Activated CD8-positive, alpha-beta T cell treated with anti-CD3 and anti-CD28 coated beads, Interleukin-2, amount 10 ng/mL, durations not matched to agents 7 days and 5 days (primary cell): ENCODE measurements around the gene GHRH. TPM values are rescaled to one million over a fixed set of nuclear protein-coding genes. Genes with fewer than 3 reads are reported as not detected.

Experiments
- ATAC-seq: fragments of 150-1000 bp; cut with Tn5 transposase; one replicate; pipeline ENCODE4 v1.10.0; 2021; ENCODE audit warnings: moderate library complexity
- CTCF ChIA-PET: fragments of 350-600 bp; sonication (Branson Sonifier 250); formaldehyde crosslinking; loops from one replicate; lab custom pipeline; 2021; ENCODE audit warnings: antibody characterized with exemption; lab: Charles Lee
- POLR2A ChIA-PET: fragments of 350-600 bp; sonication (Branson Sonifier 250); formaldehyde crosslinking; loops from one replicate; lab custom pipeline; 2021; ENCODE audit warnings: antibody characterized with exemption; lab: Charles Lee
- DNase-seq: peaks from one replicate; pipeline ENCODE4 v3.0.0-alpha.2; 2020
- H3K27ac Mint-ChIP-seq: one replicate; pipeline ENCODE4 v1.8.0; 2021; ENCODE audit warnings: mild to moderate bottlenecking, mixed read lengths
- H3K27me3 Mint-ChIP-seq: one replicate; pipeline ENCODE4 v1.8.0; 2021; ENCODE audit warnings: low read depth, mixed read lengths
- H3K36me3 Mint-ChIP-seq: one replicate; pipeline ENCODE4 v1.8.0; 2021; ENCODE audit warnings: low read depth, mixed read lengths
- H3K4me1 Mint-ChIP-seq: one replicate; pipeline ENCODE4 v1.8.0; 2021; ENCODE audit warnings: low read depth, mixed read lengths
- H3K4me3 Mint-ChIP-seq: one replicate; pipeline ENCODE4 v1.8.0; 2021; ENCODE audit warnings: mild to moderate bottlenecking, mixed read lengths
- H3K9me3 Mint-ChIP-seq: one replicate; pipeline ENCODE4 v1.8.0; 2022; ENCODE audit warnings: mixed read lengths; ENCODE audit not compliant: insufficient read depth
- total RNA-seq, 2 experiments: library from RNA; stranded (reverse); gene quantifications; one replicate each; pipeline ENCODE4 v1.2.3, GENCODE V29; 2021

The GHRH gene
- total RNA-seq, 2 experiments from 2014 or later = not detected

DNA sequence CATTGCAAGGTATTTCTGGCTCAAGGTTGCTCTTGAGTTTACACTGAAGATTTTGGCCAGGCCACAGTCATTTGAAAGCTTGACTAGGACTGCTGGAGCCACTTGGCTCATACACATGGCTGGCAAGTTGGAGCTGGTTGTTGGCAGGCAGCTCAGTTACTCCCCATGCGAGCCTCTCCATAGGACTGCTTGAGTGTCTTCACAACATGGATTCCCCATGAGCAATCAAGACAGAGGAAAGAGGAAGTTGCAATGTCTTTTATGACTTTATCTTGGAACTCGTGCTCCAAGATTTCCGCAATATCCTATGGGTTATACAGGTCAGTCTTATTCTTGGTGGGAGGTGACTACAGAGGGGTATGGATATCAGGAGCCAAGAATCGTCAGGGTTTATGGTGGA is 26.5 kb upstream of the GHRH start:
- CTCF ChIA-PET = interaction anchor here (1.1 to 1.6 kb wide), 2 partner anchors 18 to 99 kb away, joined by 4 to 5 read pairs; no protein-coding TSS in a partner anchor
- H3K4me1 Mint-ChIP-seq = peaks cover 21% of the 10 kb centered on the region

DNA sequence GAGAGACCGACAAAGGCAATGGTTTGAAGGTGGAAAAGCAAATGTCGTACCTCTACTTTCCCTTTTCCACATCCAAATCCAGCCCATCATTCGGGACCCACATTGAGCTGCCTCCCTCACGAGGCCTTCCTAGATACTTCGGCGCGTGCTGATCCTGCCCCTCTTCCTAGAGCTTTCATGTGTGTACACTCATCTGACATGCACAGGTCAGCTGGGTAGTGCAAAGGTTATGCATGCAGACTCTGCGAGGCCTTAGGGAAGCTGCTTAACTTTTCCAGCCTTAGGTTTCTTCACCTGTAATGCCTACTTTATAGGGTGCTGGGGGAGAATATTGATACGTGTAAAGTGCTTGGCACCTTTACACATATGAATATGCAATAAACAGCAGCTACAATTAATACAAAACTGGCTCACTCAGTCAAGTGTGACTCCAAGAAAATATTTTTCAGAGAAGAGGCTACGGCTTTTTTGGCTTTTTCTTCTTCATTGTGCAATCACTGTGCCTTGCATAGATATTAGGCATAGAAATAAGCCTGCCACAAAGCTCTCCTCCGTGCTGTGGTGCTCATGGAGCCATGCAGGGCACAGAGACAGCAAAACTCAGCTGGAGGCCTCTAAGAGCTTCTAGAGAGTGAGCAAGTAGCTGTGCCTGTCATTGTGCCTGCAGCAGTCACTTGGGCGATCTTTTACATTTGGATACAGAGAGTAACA is 24.2 kb upstream of the GHRH start:
- H3K9me3 Mint-ChIP-seq = no peaks in the 10 kb centered on the region
- H3K4me1 Mint-ChIP-seq = peaks cover 8% of the 10 kb centered on the region
- H3K27ac Mint-ChIP-seq = no peak overlapping the region
- ChIA-PET POLR2A (no interaction called here), CTCF (interaction anchor here (1.3 to 3.0 kb wide), 3 partner anchors 8 to 248 kb away, joined by 3 to 8 read pairs (median 5); no protein-coding TSS in a partner anchor)
- H3K4me3 Mint-ChIP-seq = no peak overlapping the region
- no peaks in the 10 kb centered on the region for H3K36me3 Mint-ChIP-seq
- DNase-seq = no peak
- no peak for ATAC-seq
- peaks cover 3% of the 10 kb centered on the region for H3K27me3 Mint-ChIP-seq

More for the DNA sequence above, 26.5 kb upstream of the GHRH start:
- H3K36me3 Mint-ChIP-seq = peaks cover 19% of the 10 kb centered on the region
- H3K9me3 Mint-ChIP-seq = no peaks in the 10 kb centered on the region
- ATAC-seq = no peak
- POLR2A ChIA-PET = interaction anchor here (1.1 kb wide), 1 partner anchor 93 kb away, joined by 3 read pairs; no protein-coding TSS in a partner anchor
- peak overlapping the region; percentile 9 for H3K4me3 Mint-ChIP-seq
- H3K27ac Mint-ChIP-seq = no peak overlapping the region
- DNase-seq = no peak
- H3K27me3 Mint-ChIP-seq = peaks cover 3% of the 10 kb centered on the region

DNA sequence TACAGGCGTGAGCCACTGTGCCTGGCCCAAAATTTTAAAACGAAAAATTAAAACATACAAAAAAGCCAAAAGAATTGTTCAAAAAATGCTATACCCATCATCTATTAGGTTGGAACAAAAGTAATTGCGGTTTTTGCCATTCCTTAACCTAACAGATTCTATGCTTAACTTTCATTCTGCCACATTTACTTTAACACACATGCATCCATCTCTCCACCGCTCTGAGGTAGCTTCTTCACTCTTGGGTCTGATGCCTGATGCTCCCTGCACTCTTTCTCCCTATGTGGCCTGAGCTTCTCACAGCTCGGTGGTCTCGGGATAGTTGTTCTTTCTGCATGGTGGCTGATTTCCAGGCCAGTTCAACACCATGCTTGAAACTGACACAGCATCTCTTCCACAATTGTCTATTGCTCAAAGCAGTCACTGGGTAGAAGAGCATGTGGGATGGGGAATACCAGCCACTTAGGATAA is 23.1 kb upstream of the GHRH start:
- CTCF ChIA-PET = interaction anchor here (1.3 to 3.0 kb wide), 2 partner anchors 16 to 249 kb away, joined by 3 to 8 read pairs; no protein-coding TSS in a partner anchor
- H3K27me3 Mint-ChIP-seq = peaks cover 6% of the 10 kb centered on the region
- no peak overlapping the region for H3K4me3 Mint-ChIP-seq
- POLR2A ChIA-PET = no interaction called here
- no peaks in the 10 kb centered on the region for H3K9me3 Mint-ChIP-seq
- ATAC-seq = no peak
- H3K36me3 Mint-ChIP-seq = no peaks in the 10 kb centered on the region
- no peak for DNase-seq
- H3K4me1 Mint-ChIP-seq = peaks cover 5% of the 10 kb centered on the region
- no peak overlapping the region for H3K27ac Mint-ChIP-seq

DNA sequence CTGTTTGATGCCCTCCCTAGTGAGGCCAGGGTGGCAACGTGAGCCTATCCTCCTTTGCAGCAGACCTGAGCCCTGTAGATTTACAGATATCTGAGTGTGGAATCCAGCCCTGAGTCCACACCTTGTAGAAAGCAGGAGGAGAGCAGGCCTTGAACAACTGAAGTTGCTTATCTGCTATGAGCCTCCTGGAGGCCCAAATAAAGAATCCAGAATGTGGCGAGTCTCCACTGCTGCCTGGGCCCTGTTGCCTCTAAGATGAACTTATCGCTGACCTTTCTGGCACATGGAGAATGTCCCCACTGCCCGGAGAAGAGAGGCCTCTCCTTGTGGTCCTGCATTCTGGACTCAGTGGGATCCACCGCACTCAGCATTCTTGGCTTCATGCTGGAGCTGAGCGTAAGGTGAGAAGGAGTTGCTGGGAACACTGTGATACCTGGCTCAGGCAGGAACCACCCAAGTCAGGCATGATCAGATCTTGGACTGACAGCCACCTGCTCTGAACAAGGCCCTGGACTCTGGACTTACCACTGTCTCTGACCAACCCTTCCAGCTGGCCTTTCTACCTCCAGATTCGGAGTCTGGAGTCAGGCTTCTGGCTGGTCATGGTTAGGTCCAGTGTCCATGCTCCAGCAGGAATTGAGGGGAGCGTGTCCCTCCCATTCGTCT is 22.0 kb upstream of the GHRH start:
- peaks cover 3% of the 10 kb centered on the region for H3K4me1 Mint-ChIP-seq
- no peak overlapping the region for H3K27ac Mint-ChIP-seq
- DNase-seq (no peak), ATAC-seq (no peak)
- POLR2A ChIA-PET = no interaction called here
- H3K9me3 Mint-ChIP-seq = no peaks in the 10 kb centered on the region
- H3K4me3 Mint-ChIP-seq = no peak overlapping the region
- peaks cover 6% of the 10 kb centered on the region for H3K27me3 Mint-ChIP-seq
- no peaks in the 10 kb centered on the region for H3K36me3 Mint-ChIP-seq
- CTCF ChIA-PET = interaction anchor here (1.0 kb wide), 1 partner anchor 88 kb away, joined by 3 read pairs; no protein-coding TSS in a partner anchor

DNA sequence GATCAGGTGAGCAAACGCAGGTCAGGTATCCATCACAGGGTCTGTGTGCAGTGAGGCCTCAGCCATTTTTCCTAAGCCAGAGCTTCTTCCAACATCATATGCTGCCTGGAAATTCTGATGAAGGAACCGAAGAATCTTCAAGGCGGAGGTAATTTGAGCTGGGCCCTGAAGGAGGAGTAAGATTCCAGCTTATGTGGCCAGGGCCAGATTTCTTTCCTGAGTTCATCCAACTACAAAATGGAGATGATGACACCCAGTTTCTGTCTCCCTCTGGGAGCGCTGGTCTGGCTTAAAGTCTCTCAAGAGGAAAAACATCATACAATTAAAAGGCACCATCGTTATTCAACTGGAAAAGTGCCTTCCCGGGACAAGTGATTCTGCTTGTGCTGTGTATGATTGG is 20.9 kb upstream of the GHRH start:
- Mint-ChIP-seq H3K36me3 (no peaks in the 10 kb centered on the region), H3K4me1 (no peaks in the 10 kb centered on the region), H3K4me3 (no peak overlapping the region), H3K27me3 (peaks cover 6% of the 10 kb centered on the region), H3K27ac (no peak overlapping the region), H3K9me3 (no peaks in the 10 kb centered on the region)
- ChIA-PET CTCF (interaction anchor here (0.6 to 1.0 kb wide), 3 partner anchors 13 to 103 kb away, joined by 3 to 4 read pairs (median 3); no protein-coding TSS in a partner anchor), POLR2A (no interaction called here)
- DNase-seq = no peak
- ATAC-seq = no peak

DNA sequence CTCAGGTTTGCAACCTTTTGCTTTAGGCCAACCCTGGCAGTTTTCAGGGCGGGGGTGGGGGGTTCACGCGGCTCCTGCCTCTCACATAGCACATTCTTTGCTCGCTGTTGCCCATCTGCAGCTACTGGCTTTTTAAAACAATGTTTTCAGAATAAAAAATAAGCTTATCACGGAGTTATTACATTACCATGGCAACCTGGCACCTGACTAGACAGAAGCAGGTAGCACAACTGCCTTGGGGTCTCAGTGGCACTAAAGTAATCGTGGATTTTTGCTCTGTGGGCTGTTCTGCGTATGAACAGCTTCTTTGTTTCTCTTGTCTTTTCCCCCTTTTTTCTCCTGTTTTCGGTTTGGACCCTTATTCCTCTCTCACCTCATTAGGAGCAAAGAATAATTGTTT is 18.8 kb upstream of the GHRH start:
- Mint-ChIP-seq H3K27me3 (peaks cover 6% of the 10 kb centered on the region), H3K4me1 (peaks cover 7% of the 10 kb centered on the region), H3K9me3 (no peaks in the 10 kb centered on the region), H3K36me3 (no peaks in the 10 kb centered on the region), H3K27ac (no peak overlapping the region), H3K4me3 (no peak overlapping the region)
- ATAC-seq (no peak), DNase-seq (no peak)
- CTCF ChIA-PET = interaction anchor here (0.9 kb wide), 1 partner anchor 11 kb away, joined by 3 read pairs; no protein-coding TSS in a partner anchor
- POLR2A ChIA-PET = no interaction called here

DNA sequence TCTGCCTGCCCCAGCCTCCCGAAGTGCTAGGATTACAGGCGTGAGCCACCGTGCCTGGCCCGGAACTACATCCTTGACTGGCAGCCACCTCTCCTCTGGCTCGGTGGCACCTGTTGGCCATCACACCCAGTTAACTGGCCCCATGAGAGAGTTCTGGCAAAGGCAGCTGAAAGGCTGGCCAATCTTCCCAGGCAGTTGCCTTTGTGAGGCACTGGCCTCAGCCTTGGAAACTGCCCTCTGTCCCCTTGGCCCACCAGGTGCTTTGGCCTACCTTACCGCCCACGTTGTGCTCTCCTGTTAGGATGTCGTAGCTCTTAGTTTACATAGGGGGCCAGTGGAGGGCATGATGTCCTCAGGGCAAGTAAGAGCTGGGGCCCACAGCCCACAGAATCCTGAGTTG is 18.2 kb upstream of the GHRH start:
- ATAC-seq = no peak
- Mint-ChIP-seq H3K27me3 (peaks cover 4% of the 10 kb centered on the region), H3K4me3 (no peak overlapping the region), H3K27ac (no peak overlapping the region), H3K4me1 (peaks cover 7% of the 10 kb centered on the region), H3K9me3 (no peaks in the 10 kb centered on the region), H3K36me3 (no peaks in the 10 kb centered on the region)
- no peak for DNase-seq
- POLR2A ChIA-PET = interaction anchor here (0.8 kb wide), 1 partner anchor 9 kb away, joined by 3 read pairs; the partner anchor contains the start of gene MANBAL
- CTCF ChIA-PET = no interaction called here

DNA sequence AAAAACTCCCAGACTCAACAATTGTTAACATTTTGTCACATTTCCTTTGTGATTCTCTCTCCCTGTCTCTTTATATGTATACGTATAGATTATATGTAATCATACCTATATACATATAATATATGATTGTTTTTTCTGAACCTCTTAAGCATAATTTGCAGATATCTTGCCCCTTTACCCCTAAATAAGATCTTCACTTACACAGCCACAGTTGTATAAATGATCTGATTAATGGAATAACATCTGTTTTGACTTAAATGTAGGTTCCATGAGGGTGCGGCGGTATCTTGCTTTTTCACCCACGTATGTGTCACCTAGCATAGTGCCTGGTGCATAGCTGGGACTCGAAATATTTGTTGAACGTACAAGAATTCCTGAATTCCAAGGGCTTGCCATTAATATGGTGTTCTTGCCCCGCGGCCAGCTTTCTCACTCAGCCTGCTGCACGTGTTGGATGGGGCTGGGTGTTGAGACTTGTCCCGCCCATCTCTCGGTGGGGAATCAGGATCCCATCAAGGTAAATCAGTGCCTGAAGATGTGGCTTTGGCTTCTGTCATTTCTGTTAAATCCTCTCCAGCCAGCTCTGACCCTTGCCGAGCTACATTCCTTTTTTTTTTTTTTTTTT is 17.5 kb upstream of the GHRH start:
- no peak overlapping the region for H3K4me3 Mint-ChIP-seq
- CTCF ChIA-PET = no interaction called here

DNA sequence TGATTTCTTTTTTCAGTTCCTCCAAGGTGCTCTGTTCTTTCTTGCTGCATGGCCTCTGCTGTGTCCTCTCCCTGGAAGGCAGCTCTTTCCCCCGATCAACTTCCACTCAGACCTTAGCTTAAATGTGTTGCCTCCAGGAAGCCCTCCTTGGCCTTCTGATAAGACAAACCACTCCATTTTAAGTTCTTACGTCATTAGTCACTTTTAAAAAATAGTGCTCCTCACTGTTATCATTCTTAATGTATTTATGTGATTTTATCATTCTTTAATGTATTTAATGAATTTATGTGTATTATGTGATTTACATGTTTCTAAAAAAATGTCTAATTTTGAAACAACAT is 15.6 kb upstream of the GHRH start:
- CTCF ChIA-PET = interaction anchor here (1.0 to 2.7 kb wide), 13 partner anchors 9 to 258 kb away, joined by 3 to 20 read pairs (median 4); partner anchors contain the start of gene MANBAL
- no peak overlapping the region for H3K27ac Mint-ChIP-seq
- H3K4me1 Mint-ChIP-seq = peaks cover 9% of the 10 kb centered on the region
- no peaks in the 10 kb centered on the region for H3K9me3 Mint-ChIP-seq
- no peak overlapping the region for H3K4me3 Mint-ChIP-seq
- no peaks in the 10 kb centered on the region for H3K36me3 Mint-ChIP-seq
- ATAC-seq (no peak), DNase-seq (no peak)
- peaks cover 2% of the 10 kb centered on the region for H3K27me3 Mint-ChIP-seq
- POLR2A ChIA-PET = no interaction called here

More for the DNA sequence above, 17.5 kb upstream of the GHRH start:
- H3K27me3 Mint-ChIP-seq = peaks cover 2% of the 10 kb centered on the region
- POLR2A ChIA-PET = interaction anchor here (0.8 kb wide), 1 partner anchor 10 kb away, joined by 3 read pairs; the partner anchor contains the start of gene MANBAL
- H3K4me1 Mint-ChIP-seq = peaks cover 7% of the 10 kb centered on the region
- no peak for DNase-seq
- no peak overlapping the region for H3K27ac Mint-ChIP-seq
- H3K36me3 Mint-ChIP-seq = no peaks in the 10 kb centered on the region
- no peak for ATAC-seq
- no peaks in the 10 kb centered on the region for H3K9me3 Mint-ChIP-seq

DNA sequence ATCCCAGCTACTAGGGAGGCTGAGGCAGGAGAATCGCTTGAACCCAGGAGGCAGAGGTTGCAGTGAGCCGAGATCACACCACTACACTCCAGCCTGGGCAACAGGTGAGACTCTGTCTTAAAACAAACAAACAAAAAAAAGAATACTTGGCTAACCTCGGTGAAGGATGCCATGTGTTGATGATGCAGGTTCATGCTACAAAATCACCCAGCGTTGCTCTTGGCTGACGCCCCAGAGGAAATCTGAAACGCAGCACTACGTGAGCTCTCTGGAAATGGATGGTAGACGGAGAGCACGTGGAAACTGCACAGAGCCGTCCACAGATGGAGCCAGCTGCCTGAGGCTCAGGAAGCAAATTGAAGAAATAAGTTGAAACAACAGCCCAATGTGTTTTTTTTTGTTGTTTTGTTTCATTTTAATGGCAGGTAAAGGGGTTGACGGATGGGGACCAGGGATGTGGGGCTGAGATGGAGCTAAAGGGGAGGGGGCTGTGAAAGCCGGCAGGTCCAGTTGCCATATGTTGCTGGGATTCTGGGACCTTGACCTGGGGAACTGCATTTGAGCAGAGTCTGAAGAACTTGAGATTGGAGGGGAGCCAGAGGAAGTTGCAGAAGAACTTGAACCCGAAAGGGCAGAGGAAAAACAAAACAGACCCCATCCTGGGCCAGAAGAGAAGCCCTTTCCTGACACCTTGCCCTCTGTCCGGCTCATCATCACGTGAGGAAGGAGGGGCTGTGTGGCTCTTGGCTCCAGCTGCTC is 15.1 kb upstream of the GHRH start:
- Mint-ChIP-seq H3K27ac (no peak overlapping the region), H3K27me3 (peaks cover 2% of the 10 kb centered on the region), H3K4me3 (no peak overlapping the region), H3K36me3 (no peaks in the 10 kb centered on the region), H3K9me3 (no peaks in the 10 kb centered on the region), H3K4me1 (peaks cover 9% of the 10 kb centered on the region)
- DNase-seq (peak; percentile 38), ATAC-seq (peak; percentile 67)
- CTCF ChIA-PET = interaction anchor here (0.7 to 2.7 kb wide), 16 partner anchors 10 to 1613 kb away, joined by 3 to 20 read pairs (median 4); partner anchors contain the start of gene MANBAL
- POLR2A ChIA-PET = interaction anchor here (0.6 kb wide), 1 partner anchor 675 kb away, joined by 4 read pairs; no protein-coding TSS in a partner anchor
